Measurements from ENCODE around the gene ELMO3. TPM values are rescaled to one million over a fixed set of nuclear protein-coding genes. Genes with fewer than 3 reads are reported as not detected.

Gene ELMO3
- total RNA-seq, 1 donor from 2014 or later, result not detected

DNA sequence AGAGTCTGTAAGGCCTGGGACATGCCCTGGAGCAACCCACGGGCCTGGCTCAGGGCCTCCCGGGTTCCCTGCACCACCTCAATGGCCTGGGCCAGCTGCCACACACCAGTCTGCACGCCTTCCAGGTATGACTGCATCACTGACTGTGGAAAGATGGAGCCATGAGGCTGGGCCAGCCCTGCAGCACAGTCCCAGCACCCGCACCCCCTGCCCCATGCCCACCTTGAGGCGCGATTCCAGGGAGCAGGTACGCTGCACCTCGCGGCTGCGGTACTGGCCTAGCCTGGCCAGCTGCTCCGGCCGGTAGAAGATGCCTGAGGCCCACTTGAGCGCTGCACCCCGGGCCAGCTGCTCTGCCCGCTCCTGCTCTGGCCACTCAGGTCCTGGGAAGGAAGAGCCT is 10.1 kb upstream of the ELMO3 start:
- no peaks in the 10 kb centered on the region for H3K27me3 ChIP-seq
- no peak for DNase-seq (ENCODE audit: low spot score in 2 of 2)
- H3K36me3 ChIP-seq, result no peaks in the 10 kb centered on the region
- H3K27ac ChIP-seq, result no peak overlapping the region
- H3K4me1 ChIP-seq, result peaks cover 26 to 29% of the 10 kb centered on the region in 2 donors
- H3K9me3 ChIP-seq, result no peaks in the 10 kb centered on the region
- H3K4me3 ChIP-seq, result no peak overlapping the region
- intact Hi-C loops (cut with DNase I), result loop anchor here (5.0 kb wide), 1 partner anchor 36 kb away; the partner anchor contains the start of gene B3GNT9
- TF ChIP-seq, protein P1, sequence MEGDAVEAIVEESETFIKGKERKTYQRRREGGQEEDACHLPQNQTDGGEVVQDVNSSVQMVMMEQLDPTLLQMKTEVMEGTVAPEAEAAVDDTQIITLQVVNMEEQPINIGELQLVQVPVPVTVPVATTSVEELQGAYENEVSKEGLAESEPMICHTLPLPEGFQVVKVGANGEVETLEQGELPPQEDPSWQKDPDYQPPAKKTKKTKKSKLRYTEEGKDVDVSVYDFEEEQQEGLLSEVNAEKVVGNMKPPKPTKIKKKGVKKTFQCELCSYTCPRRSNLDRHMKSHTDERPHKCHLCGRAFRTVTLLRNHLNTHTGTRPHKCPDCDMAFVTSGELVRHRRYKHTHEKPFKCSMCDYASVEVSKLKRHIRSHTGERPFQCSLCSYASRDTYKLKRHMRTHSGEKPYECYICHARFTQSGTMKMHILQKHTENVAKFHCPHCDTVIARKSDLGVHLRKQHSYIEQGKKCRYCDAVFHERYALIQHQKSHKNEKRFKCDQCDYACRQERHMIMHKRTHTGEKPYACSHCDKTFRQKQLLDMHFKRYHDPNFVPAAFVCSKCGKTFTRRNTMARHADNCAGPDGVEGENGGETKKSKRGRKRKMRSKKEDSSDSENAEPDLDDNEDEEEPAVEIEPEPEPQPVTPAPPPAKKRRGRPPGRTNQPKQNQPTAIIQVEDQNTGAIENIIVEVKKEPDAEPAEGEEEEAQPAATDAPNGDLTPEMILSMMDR (IDR thresholded peaks at IDR 0.05), result no peak

DNA sequence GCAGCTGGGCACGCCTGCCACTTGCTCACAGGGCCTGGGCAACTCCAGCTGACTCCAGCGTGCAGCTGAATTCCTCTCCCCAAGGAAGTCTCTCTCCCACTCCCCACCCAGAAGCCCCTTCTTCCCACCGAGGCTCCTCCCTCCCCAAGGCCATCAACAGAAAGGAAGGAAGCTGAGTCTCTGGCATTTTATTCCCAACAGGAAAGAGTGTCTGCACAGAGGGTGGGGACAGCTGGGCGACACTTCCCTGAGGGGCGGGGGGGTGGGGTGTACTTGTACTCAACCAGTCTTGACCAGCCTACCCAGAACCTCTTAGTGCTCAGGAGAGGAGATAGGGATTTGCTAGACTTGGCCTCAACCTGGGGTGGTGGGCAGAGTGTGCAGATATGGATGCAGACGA is 8.9 kb upstream of the ELMO3 start, which contains the start of gene EXOC3L1:
Gene EXOC3L1 (minus strand): TSS at position 96 of the 400 bp plus-strand sequence. CDS start 460 bp downstream, outside the sequence.
- intact Hi-C loops (cut with DNase I), result no loop called here
- peaks cover 19 to 21% of the 10 kb centered on the region in 2 donors for H3K4me1 ChIP-seq
- no peak within 1 kb of the TSS for H3K4me3 ChIP-seq

DNA sequence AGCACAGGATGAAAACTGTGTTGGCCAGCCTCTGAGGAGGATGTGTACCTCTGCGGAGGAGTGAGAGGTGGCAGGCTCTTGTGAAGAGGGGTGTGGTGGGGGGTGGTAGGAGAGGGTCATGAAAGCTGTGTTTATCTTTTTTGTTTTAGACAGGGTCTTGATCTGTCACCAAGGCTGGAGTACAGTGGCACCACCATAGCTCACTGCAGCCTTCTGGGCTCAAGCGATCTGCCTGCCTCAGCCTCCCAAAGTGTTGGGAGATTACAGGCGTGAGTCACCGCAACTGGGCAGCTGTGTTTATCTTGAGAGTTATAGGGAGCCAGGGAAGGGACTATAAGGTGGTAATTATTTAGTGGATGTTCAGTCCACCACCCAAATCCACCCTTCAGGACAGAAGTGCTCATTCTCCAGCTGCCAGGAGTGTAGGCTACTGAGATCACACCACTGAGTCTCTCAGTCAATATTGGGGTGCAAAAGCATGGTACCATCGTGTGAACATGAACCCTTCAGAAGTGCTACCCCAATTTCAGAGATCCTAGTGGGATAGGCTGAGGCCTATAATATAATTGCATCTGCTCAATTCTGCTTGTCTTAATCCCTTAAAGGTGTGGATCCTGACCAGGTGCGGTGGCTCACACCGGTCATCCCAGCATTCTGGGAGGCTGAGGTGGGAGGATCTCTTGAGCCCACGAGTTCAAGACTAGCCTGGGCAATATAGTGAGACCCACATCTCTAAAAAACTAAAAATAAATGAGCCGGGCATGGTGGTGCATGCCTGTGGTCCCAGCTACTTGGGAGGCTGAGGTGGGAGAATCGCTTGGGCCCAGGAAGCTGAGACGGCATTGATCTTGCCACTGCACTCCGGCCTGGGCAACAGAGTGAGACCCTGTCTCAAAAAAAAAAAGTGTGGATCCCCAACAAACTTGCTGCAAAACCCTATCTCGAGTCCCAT is 8.2 kb upstream of the ELMO3 start:
- H3K4me1 ChIP-seq, result peaks cover 13 to 16% of the 10 kb centered on the region in 2 donors
- no peak overlapping the region for H3K27ac ChIP-seq
- peaks cover 14 to 16% of the 10 kb centered on the region in 2 donors for H3K36me3 ChIP-seq
- DNase-seq (ENCODE audit: low spot score in 2 of 2), result no peak
- TF ChIP-seq, protein P1 (IDR thresholded peaks at IDR 0.05), result no peak
- no peak overlapping the region for H3K4me3 ChIP-seq
- intact Hi-C loops (cut with DNase I), result no loop called here
- H3K27me3 ChIP-seq, result no peaks in the 10 kb centered on the region
- H3K9me3 ChIP-seq, result no peaks in the 10 kb centered on the region

More for the DNA sequence above, 8.9 kb upstream of the ELMO3 start, which contains the start of gene EXOC3L1:
- H3K9me3 ChIP-seq, result no peaks in the 10 kb centered on the region
- H3K27me3 ChIP-seq, result no peaks in the 10 kb centered on the region
- DNase-seq (ENCODE audit: low spot score in 2 of 2), result no peak
- TF ChIP-seq, protein P1 (IDR thresholded peaks at IDR 0.05), result no peak
- H3K27ac ChIP-seq, result no peak within 1 kb of the TSS
- peaks cover 7 to 10% of the 10 kb centered on the region in 2 donors for H3K36me3 ChIP-seq

DNA sequence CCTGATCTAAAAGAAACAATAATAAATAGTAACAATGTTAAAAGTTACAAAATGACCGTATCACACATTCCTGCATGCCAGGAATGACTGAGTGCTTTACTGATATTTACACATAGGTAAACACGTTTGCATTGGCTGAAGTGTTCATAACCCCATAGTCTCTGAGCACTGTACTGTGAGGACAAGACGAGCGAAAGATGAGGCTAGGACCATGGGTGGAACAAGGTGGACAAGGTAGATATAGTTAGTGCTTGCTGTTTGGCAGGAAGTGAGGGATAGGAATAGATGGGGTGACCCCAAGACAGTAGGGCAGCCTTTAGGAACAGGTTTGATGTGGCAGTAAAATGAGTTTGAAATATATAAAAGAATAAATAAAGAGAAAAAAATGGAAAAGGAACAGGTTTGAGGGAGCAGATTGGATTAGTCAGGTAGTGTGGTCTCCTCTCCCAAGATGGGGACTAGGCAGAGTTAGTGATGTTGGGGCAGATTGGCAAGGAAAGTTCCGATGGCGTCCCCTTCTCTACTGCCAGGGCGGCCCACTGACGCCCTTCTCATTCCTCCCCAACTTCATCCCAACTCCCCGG is 7.4 kb upstream of the ELMO3 start:
- TF ChIP-seq, protein P1 (IDR thresholded peaks at IDR 0.05), result no peak
- H3K4me1 ChIP-seq, result peaks cover 13 to 14% of the 10 kb centered on the region in 2 donors
- intact Hi-C loops (cut with DNase I), result no loop called here
- peaks cover 22 to 24% of the 10 kb centered on the region in 2 donors for H3K36me3 ChIP-seq
- H3K4me3 ChIP-seq, result peak overlapping the region; percentile 93 to 99
- H3K9me3 ChIP-seq, result no peaks in the 10 kb centered on the region
- no peak for DNase-seq (ENCODE audit: low spot score in 2 of 2)
- peak overlapping the region in 1 of 2 donors; percentile 79 for H3K27ac ChIP-seq
- H3K27me3 ChIP-seq, result no peaks in the 10 kb centered on the region

DNA sequence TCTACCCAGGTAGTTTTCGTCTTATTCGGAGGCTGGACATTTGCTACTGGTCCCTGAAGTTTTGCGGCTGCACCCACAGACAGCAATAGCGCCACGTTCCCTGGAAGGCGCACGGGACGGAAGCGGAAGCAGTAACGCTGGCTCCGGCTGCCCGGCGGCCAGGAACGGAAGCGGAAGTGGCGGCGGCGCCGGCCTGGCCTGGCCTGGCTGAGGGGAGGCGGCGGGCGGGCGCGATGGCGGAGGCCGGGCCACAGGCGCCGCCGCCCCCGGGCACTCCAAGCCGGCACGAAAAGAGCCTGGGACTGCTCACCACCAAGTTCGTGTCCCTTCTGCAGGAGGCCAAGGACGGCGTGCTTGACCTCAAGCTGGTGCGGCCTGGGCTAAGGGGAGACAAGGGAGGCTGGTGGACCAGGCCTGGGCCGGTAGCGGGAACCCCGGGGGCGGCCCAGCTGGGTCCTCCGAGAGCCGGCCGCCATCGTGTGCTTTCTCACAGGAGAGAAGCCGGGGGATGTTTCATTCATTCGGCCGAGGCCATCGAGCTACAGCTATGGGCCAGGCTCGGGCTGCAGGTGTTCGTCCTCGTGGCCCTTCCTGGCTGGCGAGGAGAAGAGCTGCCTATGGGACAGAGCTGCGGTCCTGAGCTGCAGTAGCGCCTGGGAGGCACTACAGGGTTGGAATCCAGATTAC is 6.8 kb upstream of the ELMO3 start, which contains the start of gene E2F4:
Gene E2F4 (plus strand): TSS at position 161 of the 687 bp plus-strand sequence. CDS start 73 bp downstream, at position 234.
- peaks cover 28 to 31% of the 10 kb centered on the region in 2 donors for H3K36me3 ChIP-seq
- H3K27ac ChIP-seq, result peak within 1 kb of the TSS; percentile 79 to 87
- peaks cover 13 to 14% of the 10 kb centered on the region in 2 donors for H3K4me1 ChIP-seq
- intact Hi-C loops (cut with DNase I), result loop anchor here (2.0 kb wide), 1 partner anchor 35 kb away; the partner anchor contains the start of gene TMEM208
- H3K9me3 ChIP-seq, result no peaks in the 10 kb centered on the region
- H3K27me3 ChIP-seq, result no peaks in the 10 kb centered on the region
- TF ChIP-seq, protein P1 (IDR thresholded peaks at IDR 0.05), result peak in 1 of 3 experiments; percentile 11
- H3K4me3 ChIP-seq, result peak within 1 kb of the TSS; percentile 93 to 99
- peak; percentile 49 to 94 for DNase-seq (ENCODE audit: low spot score in 2 of 2)

Measured in ascending aorta (tissue), 2 donors.